Measurements from ENCODE around the gene OLIG1.

Gene OLIG1

GRCh38 chr21:33047231-33047630, 22.7 kb upstream of the OLIG1 start:
- no peaks in the 10 kb centered on the region for H3K36me3 ChIP-seq (ENCODE audit: insufficient read depth, low read length)
- H3K9ac ChIP-seq (ENCODE audit: insufficient read length), result no peak overlapping the region
- H3K9me3 ChIP-seq (ENCODE audit: low read depth, low read length), result no peaks in the 10 kb centered on the region
- H3K4me3 ChIP-seq, result no peak overlapping the region
- no peak for DNase-seq (ENCODE audit: low read depth, low spot score)
- H3K27ac ChIP-seq, result no peak overlapping the region
- TF ChIP-seq POLR2AphosphoS5 (IDR thresholded peaks at IDR 0.05; ENCODE audit: borderline replicate concordance, low read depth, low read length), result no peak

GRCh38 chr21:33051925-33052324, 18.0 kb upstream of the OLIG1 start:
- Histone ChIP-seq H3K27ac (no peak overlapping the region), H3K9me3 (ENCODE audit: low read depth, low read length) (no peaks in the 10 kb centered on the region), H3K9ac (ENCODE audit: insufficient read length) (no peak overlapping the region), H3K4me3 (no peak overlapping the region), H3K36me3 (ENCODE audit: insufficient read depth, low read length) (no peaks in the 10 kb centered on the region)
- TF ChIP-seq FOXP2 (optimal IDR thresholded peaks at IDR 0.05; ENCODE audit: control extremely low read depth, extremely low read length, insufficient read depth) (no peak), EZH2 (IDR thresholded peaks at IDR 0.05) (no peak), POLR2AphosphoS5 (IDR thresholded peaks at IDR 0.05; ENCODE audit: borderline replicate concordance, low read depth, low read length) (no peak)
- DNase-seq (ENCODE audit: low read depth, low spot score), result no peak

GRCh38 chr21:33053951-33054350, 16.0 kb upstream of the OLIG1 start:
- no peak for DNase-seq (ENCODE audit: low read depth, low spot score)
- no peaks in the 10 kb centered on the region for H3K9me3 ChIP-seq (ENCODE audit: low read depth, low read length)

GRCh38 chr21:33055991-33056390, 13.9 kb upstream of the OLIG1 start:
- no peak overlapping the region for H3K4me3 ChIP-seq
- no peaks in the 10 kb centered on the region for H3K36me3 ChIP-seq (ENCODE audit: insufficient read depth, low read length)
- TF ChIP-seq EZH2 (IDR thresholded peaks at IDR 0.05) (no peak), FOXP2 (optimal IDR thresholded peaks at IDR 0.05; ENCODE audit: control extremely low read depth, extremely low read length, insufficient read depth) (no peak), POLR2AphosphoS5 (IDR thresholded peaks at IDR 0.05; ENCODE audit: borderline replicate concordance, low read depth, low read length) (no peak)
- H3K27ac ChIP-seq, result no peak overlapping the region
- no peak overlapping the region for H3K9ac ChIP-seq (ENCODE audit: insufficient read length)
- H3K9me3 ChIP-seq (ENCODE audit: low read depth, low read length), result no peaks in the 10 kb centered on the region
- no peak for DNase-seq (ENCODE audit: low read depth, low spot score)

More at GRCh38 chr21:33053951-33054350, 16.0 kb upstream of the OLIG1 start:
- Histone ChIP-seq H3K36me3 (ENCODE audit: insufficient read depth, low read length) (no peaks in the 10 kb centered on the region), H3K4me3 (no peak overlapping the region), H3K9ac (ENCODE audit: insufficient read length) (no peak overlapping the region), H3K27ac (no peak overlapping the region)
- TF ChIP-seq FOXP2 (optimal IDR thresholded peaks at IDR 0.05; ENCODE audit: control extremely low read depth, extremely low read length, insufficient read depth) (no peak), POLR2AphosphoS5 (IDR thresholded peaks at IDR 0.05; ENCODE audit: borderline replicate concordance, low read depth, low read length) (no peak), EZH2 (IDR thresholded peaks at IDR 0.05) (no peak)

- Histone ChIP-seq H3K36me3 (ENCODE audit: insufficient read depth, low read length) (no peaks in the 10 kb centered on the region), H3K27ac (no peak overlapping the region), H3K4me3 (no peak overlapping the region), H3K9me3 (ENCODE audit: low read depth, low read length) (no peaks in the 10 kb centered on the region), H3K9ac (ENCODE audit: insufficient read length) (no peak overlapping the region)
- no peak for DNase-seq (ENCODE audit: low read depth, low spot score)
- TF ChIP-seq FOXP2 (optimal IDR thresholded peaks at IDR 0.05; ENCODE audit: control extremely low read depth, extremely low read length, insufficient read depth), result no peak
- no peak for TF ChIP-seq POLR2AphosphoS5 (IDR thresholded peaks at IDR 0.05; ENCODE audit: borderline replicate concordance, low read depth, low read length)
- TF ChIP-seq EZH2 (IDR thresholded peaks at IDR 0.05), result no peak
Observed at GRCh38 chr21:33057385-33057940, 12.5 kb upstream of the OLIG1 start.

GRCh38 chr21:33058527-33058926, 11.4 kb upstream of the OLIG1 start:
- H3K9me3 ChIP-seq (ENCODE audit: low read depth, low read length), result no peaks in the 10 kb centered on the region
- no peak overlapping the region for H3K27ac ChIP-seq
- H3K9ac ChIP-seq (ENCODE audit: insufficient read length), result no peak overlapping the region
- TF ChIP-seq FOXP2 (optimal IDR thresholded peaks at IDR 0.05; ENCODE audit: control extremely low read depth, extremely low read length, insufficient read depth), result no peak
- no peak for TF ChIP-seq EZH2 (IDR thresholded peaks at IDR 0.05)
- TF ChIP-seq POLR2AphosphoS5 (IDR thresholded peaks at IDR 0.05; ENCODE audit: borderline replicate concordance, low read depth, low read length), result no peak
- H3K4me3 ChIP-seq, result no peak overlapping the region
- no peak for DNase-seq (ENCODE audit: low read depth, low spot score)
- no peaks in the 10 kb centered on the region for H3K36me3 ChIP-seq (ENCODE audit: insufficient read depth, low read length)

- DNase-seq (ENCODE audit: low read depth, low spot score), result no peak
- no peak overlapping the region for H3K4me3 ChIP-seq
- no peaks in the 10 kb centered on the region for H3K9me3 ChIP-seq (ENCODE audit: low read depth, low read length)
- no peaks in the 10 kb centered on the region for H3K36me3 ChIP-seq (ENCODE audit: insufficient read depth, low read length)
- TF ChIP-seq POLR2AphosphoS5 (IDR thresholded peaks at IDR 0.05; ENCODE audit: borderline replicate concordance, low read depth, low read length) (no peak), FOXP2 (optimal IDR thresholded peaks at IDR 0.05; ENCODE audit: control extremely low read depth, extremely low read length, insufficient read depth) (no peak), EZH2 (IDR thresholded peaks at IDR 0.05) (no peak)
- H3K27ac ChIP-seq, result no peak overlapping the region
- no peak overlapping the region for H3K9ac ChIP-seq (ENCODE audit: insufficient read length)
Observed at GRCh38 chr21:33058957-33059356, 11.0 kb upstream of the OLIG1 start.

- no peak for TF ChIP-seq POLR2AphosphoS5 (IDR thresholded peaks at IDR 0.05; ENCODE audit: borderline replicate concordance, low read depth, low read length)
- TF ChIP-seq FOXP2 (optimal IDR thresholded peaks at IDR 0.05; ENCODE audit: control extremely low read depth, extremely low read length, insufficient read depth), result no peak
- TF ChIP-seq EZH2 (IDR thresholded peaks at IDR 0.05), result no peak
- no peak overlapping the region for H3K27ac ChIP-seq
- H3K4me3 ChIP-seq, result no peak overlapping the region
- H3K9me3 ChIP-seq (ENCODE audit: low read depth, low read length), result no peaks in the 10 kb centered on the region
- DNase-seq (ENCODE audit: low read depth, low spot score), result no peak
- no peak overlapping the region for H3K9ac ChIP-seq (ENCODE audit: insufficient read length)
- no peaks in the 10 kb centered on the region for H3K36me3 ChIP-seq (ENCODE audit: insufficient read depth, low read length)
Observed at GRCh38 chr21:33059380-33059841, 10.5 kb upstream of the OLIG1 start.

GRCh38 chr21:33061233-33061632, 8.7 kb upstream of the OLIG1 start:
- DNase-seq (ENCODE audit: low read depth, low spot score), result no peak
- no peaks in the 10 kb centered on the region for H3K36me3 ChIP-seq (ENCODE audit: insufficient read depth, low read length)
- no peak overlapping the region for H3K4me3 ChIP-seq
- no peaks in the 10 kb centered on the region for H3K9me3 ChIP-seq (ENCODE audit: low read depth, low read length)
- no peak overlapping the region for H3K9ac ChIP-seq (ENCODE audit: insufficient read length)
- no peak overlapping the region for H3K27ac ChIP-seq
- no peak for TF ChIP-seq FOXP2 (optimal IDR thresholded peaks at IDR 0.05; ENCODE audit: control extremely low read depth, extremely low read length, insufficient read depth)
- no peak for TF ChIP-seq EZH2 (IDR thresholded peaks at IDR 0.05)
- TF ChIP-seq POLR2AphosphoS5 (IDR thresholded peaks at IDR 0.05; ENCODE audit: borderline replicate concordance, low read depth, low read length), result no peak
